RWPE1 (cell line): ENCODE data around the gene HECTD4.
"Not testable (repeated sequence)": the region's sequence is repeated elsewhere in the genome, so short reads cannot be mapped to it uniquely, and the experiment has no call there.

Experiments
- CTCF ChIA-PET: fragments of 350-600 bp; sonication (Branson Sonifier 250); formaldehyde crosslinking; extraction: SDS; loops from one replicate; lab custom pipeline; 2021; lab: Yijun Ruan, JAX
- POLR2A ChIA-PET: fragments of 400-600 bp; formaldehyde crosslinking; extraction: SDS; loops from one replicate; lab custom pipeline; 2020; ENCODE audit warnings: antibody characterized with exemption; ENCODE audit not compliant: low non-redundant PET; lab: Yijun Ruan, JAX
- DNase-seq: peaks from one replicate; pipeline ENCODE4 v3.0.0; 2012; ENCODE audit warnings: low spot score
- H3K27ac ChIP-seq: fragments of 450-650 bp; 2 replicates; pipeline ENCODE4 v1.5.1; 2017
- CTCF ChIP-seq: fragments of 450-650 bp; conservative IDR thresholded peaks from 2 replicates; pipeline ENCODE4 v1.5.1; 2017; ENCODE audit warnings: low read depth, mild to moderate bottlenecking

Gene HECTD4

GRCh38 chr12:112270673-112271072 lies 111.6 kb downstream of the HECTD4 start:
- POLR2A ChIA-PET = no interaction called here
- no peak overlapping the region for H3K27ac ChIP-seq
- TF ChIP-seq CTCF = no peak
- DNase-seq = no peak
- CTCF ChIA-PET = interaction anchor here (1.5 kb wide), 1 partner anchor 117 kb away, joined by 3 read pairs; no protein-coding TSS in a partner anchor

GRCh38 chr12:112266473-112266872 lies 115.8 kb downstream of the HECTD4 start:
- no peak for TF ChIP-seq CTCF
- H3K27ac ChIP-seq = no peak overlapping the region
- DNase-seq = no peak
- POLR2A ChIA-PET = no interaction called here
- CTCF ChIA-PET = interaction anchor here (0.6 kb wide), 1 partner anchor 121 kb away, joined by 10 read pairs; no protein-coding TSS in a partner anchor

GRCh38 chr12:112261559-112261958 lies 120.7 kb downstream of the HECTD4 start:
- ChIA-PET CTCF (no interaction called here), POLR2A (no interaction called here)
- peak; percentile 18 for DNase-seq
- H3K27ac ChIP-seq = no peak overlapping the region
- no peak for TF ChIP-seq CTCF

GRCh38 chr12:112258926-112259325 lies 123.3 kb downstream of the HECTD4 start:
- no peak for DNase-seq
- no peak for TF ChIP-seq CTCF
- CTCF ChIA-PET = interaction anchor here (0.7 kb wide), 1 partner anchor 22 kb away, joined by 3 read pairs; no protein-coding TSS in a partner anchor
- H3K27ac ChIP-seq = no peak overlapping the region
- POLR2A ChIA-PET = no interaction called here

- POLR2A ChIA-PET = no interaction called here
- CTCF ChIA-PET = interaction anchor here (0.8 kb wide), 1 partner anchor 528 kb away, joined by 3 read pairs; no protein-coding TSS in a partner anchor
- no peak overlapping the region for H3K27ac ChIP-seq
- no peak for DNase-seq
- TF ChIP-seq CTCF = no peak
Measured at GRCh38 chr12:112256780-112257179, 125.5 kb downstream of the HECTD4 start.

- H3K27ac ChIP-seq = no peak overlapping the region
- ChIA-PET CTCF (interaction anchor here (0.6 kb wide), 1 partner anchor 13 kb away, joined by 3 read pairs; no protein-coding TSS in a partner anchor), POLR2A (interaction anchor here (0.7 kb wide), 1 partner anchor 171 kb away, joined by 3 read pairs; no protein-coding TSS in a partner anchor)
- no peak for TF ChIP-seq CTCF
- peak; percentile 14 for DNase-seq
Measured at GRCh38 chr12:112252184-112252583, 130.0 kb downstream of the HECTD4 start.

- DNase-seq, POLR2A ChIA-PET, H3K27ac ChIP-seq: not testable (repeated sequence)
- CTCF ChIA-PET = interaction anchor here (0.6 kb wide), 1 partner anchor 165 kb away, joined by 4 read pairs; no protein-coding TSS in a partner anchor
Measured at GRCh38 chr12:112244902-112245301, 137.3 kb downstream of the HECTD4 start.
